SK-N-SH (cell line): ENCODE data around the gene EEFSEC.

ENCODE experiments used
- CTCF ChIP-seq: fragments of 200-600 bp; sonication (generic); IDR thresholded peaks from 2 replicates; pipeline ENCODE4 v1.6.1; 2017; ENCODE audit warnings: antibody characterized with exemption, mild to moderate bottlenecking, moderate library complexity
- POLR2AphosphoS5 ChIP-seq: IDR thresholded peaks from 2 replicates; pipeline ENCODE4 v1.6.1; 2012; ENCODE audit warnings: low read depth, low read length
- REST ChIP-seq: IDR thresholded peaks from 2 replicates; pipeline ENCODE4 v1.6.1; 2012; ENCODE audit warnings: mild to moderate bottlenecking, low read depth, low read length, moderate library complexity
- RFX5 ChIP-seq: IDR thresholded peaks from 2 replicates; pipeline ENCODE4 v1.6.1; 2012; ENCODE audit warnings: mild to moderate bottlenecking, improper control_type of control experiment, low read length
- SIN3A ChIP-seq: IDR thresholded peaks from 2 replicates; pipeline ENCODE4 v1.6.1; 2012; ENCODE audit warnings: low read depth, mild to moderate bottlenecking, low read length, moderate library complexity, borderline replicate concordance

- TF ChIP-seq RFX5 (no peak), CTCF (no peak), POLR2AphosphoS5 (no peak), REST (no peak), SIN3A (no peak)
Observed at GRCh38 chr3:128263946-128264345, 110.7 kb downstream of the EEFSEC start.
